Glomerular visceral epithelial cell (primary cell): ENCODE results near the gene TRIM7.
"Not testable (repeated sequence)": the region's sequence is repeated elsewhere in the genome, so short reads cannot be mapped to it uniquely, and the experiment has no call there.

Source experiments
- DNase-seq: peaks from one replicate; pipeline ENCODE4 v3.0.0-alpha.2; 2016; ENCODE audit errors: extremely low spot score

TRIM7 gene

GRCh38 chr5:181233088-181233800 lies 28.2 kb upstream of the TRIM7 start:
- no peak for DNase-seq

GRCh38 chr5:181232593-181232992 lies 27.6 kb upstream of the TRIM7 start:
- no peak for DNase-seq

GRCh38 chr5:181231432-181231831 lies 26.4 kb upstream of the TRIM7 start:
- no peak for DNase-seq

GRCh38 chr5:181230551-181230950 lies 25.6 kb upstream of the TRIM7 start:
- no peak for DNase-seq

GRCh38 chr5:181229996-181230395 lies 25.0 kb upstream of the TRIM7 start:
- no peak for DNase-seq

- no peak for DNase-seq
These were observed 19.6 kb upstream of the TRIM7 start for GRCh38 chr5:181224390-181225229.

- DNase-seq, result no peak
These were observed 18.9 kb upstream of the TRIM7 start for GRCh38 chr5:181223729-181224389.

- peak; percentile 100 for DNase-seq
These were observed 18.2 kb upstream of the TRIM7 start, which contains the start of gene TRIM41 for GRCh38 chr5:181223058-181223728. Gene TRIM41 (plus strand): TSS chr5:181223281. CDS start chr5:181224000, 719 bp downstream.

GRCh38 chr5:181222630-181223057 lies 17.6 kb upstream of the TRIM7 start:
- DNase-seq, result no peak

GRCh38 chr5:181221792-181222629 lies 17.0 kb upstream of the TRIM7 start:
- DNase-seq, result peak; percentile 97

GRCh38 chr5:181221105-181221791 lies 16.3 kb upstream of the TRIM7 start:
- no peak for DNase-seq

GRCh38 chr5:181220178-181220515 lies 15.2 kb upstream of the TRIM7 start:
- no peak for DNase-seq

GRCh38 chr5:181219262-181220177 lies 14.5 kb upstream of the TRIM7 start:
- no peak for DNase-seq

- DNase-seq, result no peak
These were observed 13.8 kb upstream of the TRIM7 start for GRCh38 chr5:181218795-181219124.

- DNase-seq, result no peak
These were observed 12.7 kb upstream of the TRIM7 start for GRCh38 chr5:181217803-181218062.

- peak; percentile 65 for DNase-seq
These were observed 12.3 kb upstream of the TRIM7 start for GRCh38 chr5:181217111-181217802.

GRCh38 chr5:181215997-181216989 lies 11.3 kb upstream of the TRIM7 start:
- no peak for DNase-seq

GRCh38 chr5:181214249-181214648 lies 9.3 kb upstream of the TRIM7 start:
- not testable (repeated sequence) for DNase-seq
